SK-N-MC (cell line): ENCODE measurements around the gene IRX5.

Source experiments
- EZH2 ChIP-seq: fragments of 200-600 bp; sonication (generic); IDR thresholded peaks from one replicate; pipeline ENCODE4 v1.6.1; 2017; ENCODE audit warnings: antibody characterized with exemption
- FOXP2 ChIP-seq: optimal IDR thresholded peaks from 2 replicates; pipeline ENCODE3; 2011; ENCODE audit warnings: mild to moderate bottlenecking, moderate library complexity; ENCODE audit not compliant: insufficient read depth; ENCODE audit errors: extremely low read length, control extremely low read depth
- POLR2AphosphoS5 ChIP-seq: IDR thresholded peaks from 2 replicates; pipeline ENCODE4 v1.6.1; 2012; ENCODE audit warnings: mild to moderate bottlenecking, low read depth, low read length, borderline replicate concordance

DNA sequence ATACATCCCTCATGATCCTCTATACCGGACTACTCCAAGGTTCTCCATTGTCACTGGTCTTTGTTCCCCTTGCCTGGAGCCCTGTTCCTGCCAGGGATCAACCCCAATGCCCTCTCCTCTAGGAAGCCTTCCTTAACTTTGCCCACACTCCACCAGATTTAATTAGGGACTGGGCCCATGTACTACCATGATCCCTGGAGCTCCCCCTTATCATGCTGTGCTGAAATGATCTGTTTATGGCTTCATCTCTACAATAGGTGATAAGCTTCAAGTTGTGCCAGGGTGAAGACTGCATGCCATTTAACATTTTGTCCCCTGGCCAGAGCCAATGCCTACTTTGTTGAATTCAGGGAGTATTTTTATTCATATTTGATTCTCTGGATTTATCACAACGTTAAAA is 17.9 kb upstream of the IRX5 start:
- no peak for TF ChIP-seq POLR2AphosphoS5
- no peak for TF ChIP-seq EZH2
- no peak for TF ChIP-seq FOXP2
